HepG2 (cell line): Measurements from ENCODE around the gene MTHFD1. TPM values are rescaled to one million over a fixed set of nuclear protein-coding genes. Genes with fewer than 3 reads are reported as not detected.

Experiments used
- AGO2 ChIP-seq: fragments of 200-400 bp; formaldehyde crosslinking; optimal IDR thresholded peaks from 2 replicates; pipeline ENCODE3; 2017; ENCODE audit warnings: mild to moderate bottlenecking, low read depth, low read length, moderate library complexity
- CAMTA2 ChIP-seq: sonication (generic); formaldehyde crosslinking; IDR thresholded peaks from 2 replicates; pipeline ENCODE4 v1.4.0; 2020; ENCODE audit warnings: mild to moderate bottlenecking, missing genetic modification reagents, borderline replicate concordance
- CREB1 ChIP-seq, 2 experiments: fragments of 450-650 bp in 1 of 2; IDR thresholded peaks; 2 replicates each; pipeline ENCODE4 v1.6.1; 2016 to 2017; ENCODE audit warnings: control low read depth in 1 of 2, mild to moderate bottlenecking in 1 of 2, missing compliant biosample characterization in 1 of 2, missing genetic modification characterization in 1 of 2
- DBP ChIP-seq: sonication (generic); formaldehyde crosslinking; IDR thresholded peaks from 2 replicates; pipeline ENCODE4 v1.4.0; 2020; ENCODE audit warnings: missing genetic modification reagents; ENCODE audit errors: not compliant biosample characterization
- DRAP1 ChIP-seq: IDR thresholded peaks from 2 replicates; pipeline ENCODE4 v1.6.1; 2016; ENCODE audit warnings: missing genetic modification reagents, missing compliant biosample characterization
- IKZF5 ChIP-seq: IDR thresholded peaks from 2 replicates; pipeline ENCODE4 v1.6.1; 2018; ENCODE audit warnings: missing genetic modification reagents, mild to moderate bottlenecking, missing compliant biosample characterization
- MED1 ChIP-seq: sonication (generic); formaldehyde crosslinking; IDR thresholded peaks from 2 replicates; pipeline ENCODE4 v1.4.0; 2020; ENCODE audit warnings: missing genetic modification reagents
- MTA3 ChIP-seq: sonication (generic); formaldehyde crosslinking; IDR thresholded peaks from 2 replicates; pipeline ENCODE4 v1.4.0; 2020; ENCODE audit warnings: missing genetic modification reagents
- NCOA1 ChIP-seq: sonication (generic); formaldehyde crosslinking; IDR thresholded peaks from 2 replicates; pipeline ENCODE4 v1.9.0; 2021; ENCODE audit warnings: missing genetic modification reagents
- POGK ChIP-seq: sonication (generic); formaldehyde crosslinking; conservative IDR thresholded peaks from 2 replicates; pipeline ENCODE4 v1.8.0; 2022; ENCODE audit warnings: mild to moderate bottlenecking, moderate library complexity, missing genetic modification reagents
- ZBED4 ChIP-seq: sonication (generic); formaldehyde crosslinking; IDR thresholded peaks from 2 replicates; pipeline ENCODE4 v1.4.0; 2020; ENCODE audit warnings: missing genetic modification reagents, borderline replicate concordance
- ZFP1 ChIP-seq: IDR thresholded peaks from 2 replicates; pipeline ENCODE4 v1.6.1; 2016
- ZIK1 ChIP-seq: sonication (generic); formaldehyde crosslinking; IDR thresholded peaks from 2 replicates; pipeline ENCODE4 v1.5.0; 2020; ENCODE audit warnings: mild to moderate bottlenecking, low read depth, missing genetic modification reagents, borderline replicate concordance
- ZKSCAN8 ChIP-seq: IDR thresholded peaks from 2 replicates; pipeline ENCODE4 v1.6.1; 2016; ENCODE audit warnings: borderline replicate concordance, missing genetic modification reagents, missing compliant biosample characterization
- ZMAT3 ChIP-seq: sonication (generic); formaldehyde crosslinking; conservative IDR thresholded peaks from 2 replicates; pipeline ENCODE4 v1.7.0; 2021; ENCODE audit warnings: missing genetic modification reagents
- ZNF263 ChIP-seq: sonication (generic); formaldehyde crosslinking; IDR thresholded peaks from 2 replicates; pipeline ENCODE4 v1.4.0; 2020; ENCODE audit warnings: missing genetic modification reagents
- ZNF44 ChIP-seq: sonication (generic); formaldehyde crosslinking; IDR thresholded peaks from 2 replicates; pipeline ENCODE4 v1.5.1; 2020; ENCODE audit warnings: mild to moderate bottlenecking, missing genetic modification reagents
- ZNF605 ChIP-seq: sonication (generic); formaldehyde crosslinking; IDR thresholded peaks from 2 replicates; pipeline ENCODE4 v1.8.0; 2022; ENCODE audit warnings: mild to moderate bottlenecking, missing genetic modification reagents
- ZSCAN25 ChIP-seq: sonication (generic); formaldehyde crosslinking; IDR thresholded peaks from 2 replicates; pipeline ENCODE4 v1.8.0; 2022; ENCODE audit warnings: mild to moderate bottlenecking, missing genetic modification reagents
- polyA plus RNA-seq, 8 experiments: library from polyadenylated mRNA; depleted of rRNA in 3 of 8; stranded (reverse) in 7 of 8; unstranded in 1 of 8; fragments of >200 nt; fragmentation: Illumina TruSeq in 4 of 8; extraction: Trizol in 4 of 8; gene quantifications; 2 replicates each; pipeline versions ENCODE4 v1.2.1 to v1.2.3, GENCODE V29; 2011 to 2016; ENCODE audit warnings: low read depth in 4 of 8, missing spikeins in 1 of 8, mixed read lengths in 1 of 8; ENCODE audit not compliant: insufficient read depth in 1 of 8
- total RNA-seq, 5 experiments: library from RNA; depleted of rRNA; stranded (reverse); fragments of >200 nt; fragmentation: Illumina TruSeq; extraction: Trizol; gene quantifications; 2 replicates each; pipeline ENCODE4 v1.2.3, GENCODE V29; 2016; ENCODE audit warnings: low read depth in 1 of 5

MTHFD1 gene
- total and polyA plus RNA-seq, 2 of the 13 experiments (the other 11 are each of a cell fraction or from before 2014, with no cell fraction given) = 31.0 to 106 TPM

- TF ChIP-seq ZBED4 (CRISPR knock-in tag) (no peak), CAMTA2 (CRISPR knock-in tag) (peak; percentile 60), NCOA1 (no peak), ZNF263 (CRISPR knock-in tag) (peak; percentile 56), MTA3 (CRISPR knock-in tag) (no peak), DRAP1 (CRISPR knock-in tag) (peak; percentile 66; the same call in 1 of the 2 replicates), CREB1 (IDR thresholded peaks at IDR 0.05) (peak; percentile 54), CREB1 (CRISPR knock-in tag; IDR thresholded peaks at IDR 0.05) (no peak), DBP (CRISPR knock-in tag) (no peak), ZKSCAN8 (CRISPR knock-in tag) (peak; percentile 14; the same call in 1 of the 2 replicates), ZNF605 (CRISPR knock-in tag) (peak; percentile 91), ZMAT3 (peak; percentile 96), POGK (peak; percentile 53), IKZF5 (CRISPR knock-in tag) (peak; percentile 33; the same call in 1 of the 2 replicates), ZIK1 (CRISPR knock-in tag) (no peak), AGO2 (peak; percentile 41), ZNF44 (0 out of 2 replicates have a peak, but pooled peaks have one; percentile 53), ZSCAN25 (CRISPR knock-in tag) (peak; percentile 95), MED1 (CRISPR knock-in tag) (no peak; the same call in 1 of the 2 replicates), ZFP1 (CRISPR knock-in tag) (no peak)
Measured at GRCh38 chr14:64387782-64388532, at the start of gene MTHFD1 (continued).
